CD8-positive, alpha-beta memory T cell (primary cell): ENCODE data around the gene FSD2. TPM values are rescaled to one million over a fixed set of nuclear protein-coding genes. Genes with fewer than 3 reads are reported as not detected.

ENCODE experiments used
- CTCF ChIA-PET: fragments of 350-600 bp; sonication (Branson Sonifier 250); formaldehyde crosslinking; loops from one replicate; lab custom pipeline; 2021; ENCODE audit warnings: antibody characterized with exemption; lab: Charles Lee
- POLR2A ChIA-PET: fragments of 350-600 bp; sonication (Branson Sonifier 250); formaldehyde crosslinking; loops from one replicate; lab custom pipeline; 2021; ENCODE audit warnings: antibody characterized with exemption; lab: Charles Lee
- DNase-seq, 5 donors: peaks; one replicate each; pipeline versions ENCODE4 v3.0.0 to v3.0.0-alpha.2; 2020 to 2022; ENCODE audit warnings: mixed read lengths in 1 of 5
- H3K27ac ChIP-seq: one replicate; pipeline ENCODE4 v1.7.0; 2013; ENCODE audit warnings: low read depth, mild to moderate bottlenecking, low read length, moderate library complexity
- H3K27me3 ChIP-seq: 2 replicates; pipeline ENCODE4 v1.7.0; 2013; ENCODE audit warnings: low read length, mild to moderate bottlenecking; ENCODE audit not compliant: insufficient read depth, poor library complexity, severe bottlenecking
- H3K36me3 ChIP-seq: 2 replicates; pipeline ENCODE4 v1.7.0; 2013; ENCODE audit warnings: mild to moderate bottlenecking, low read length, moderate library complexity; ENCODE audit not compliant: insufficient read depth
- H3K4me1 ChIP-seq: 2 replicates; pipeline ENCODE4 v1.7.0; 2013; ENCODE audit warnings: mild to moderate bottlenecking, low read length, moderate library complexity; ENCODE audit not compliant: insufficient read depth
- H3K4me3 ChIP-seq: 2 replicates; pipeline ENCODE4 v1.7.0; 2013; ENCODE audit warnings: mild to moderate bottlenecking, low read length
- H3K9me3 ChIP-seq: 2 replicates; pipeline ENCODE4 v1.7.0; 2013; ENCODE audit warnings: mild to moderate bottlenecking, low read length
- H3K27ac Mint-ChIP-seq, 8 donors: one replicate each; pipeline ENCODE4 v1.8.0; 2020 to 2021; ENCODE audit warnings: mixed read lengths in 8 of 8, mild to moderate bottlenecking in 6 of 8, inconsistent platforms in 3 of 8, moderate library complexity in 3 of 8
- H3K27me3 Mint-ChIP-seq, 2 donors: one replicate each; pipeline ENCODE4 v1.8.0; 2020 to 2021; ENCODE audit warnings: mixed read lengths in 2 of 2, mild to moderate bottlenecking in 1 of 2, moderate library complexity in 1 of 2
- H3K36me3 Mint-ChIP-seq, 3 donors: one replicate each; pipeline ENCODE4 v1.8.0; 2020 to 2021; ENCODE audit warnings: mixed read lengths in 3 of 3, inconsistent platforms in 1 of 3, mild to moderate bottlenecking in 1 of 3
- H3K4me1 Mint-ChIP-seq, 3 donors: one replicate each; pipeline ENCODE4 v1.8.0; 2020 to 2021; ENCODE audit warnings: mixed read lengths in 3 of 3, inconsistent platforms in 1 of 3, mild to moderate bottlenecking in 1 of 3
- H3K4me3 Mint-ChIP-seq, 7 donors: one replicate each; pipeline ENCODE4 v1.8.0; 2020 to 2021; ENCODE audit warnings: mixed read lengths in 7 of 7, mild to moderate bottlenecking in 6 of 7, moderate library complexity in 4 of 7, inconsistent platforms in 2 of 7
- H3K9me3 Mint-ChIP-seq, 5 donors: one replicate each; pipeline ENCODE4 v1.8.0; 2020 to 2022; ENCODE audit warnings: mixed read lengths in 5 of 5, mild to moderate bottlenecking in 3 of 5, moderate library complexity in 2 of 5, inconsistent platforms in 1 of 5
- polyA plus RNA-seq: library from polyadenylated mRNA; unstranded; fragments of 300-500 nt; fragmentation: Illumina TruSeq; gene quantifications from one replicate; pipeline ENCODE4 v1.2.3, GENCODE V29; 2021
- total RNA-seq, 2 experiments: library from RNA; stranded (reverse); gene quantifications; one replicate each; pipeline ENCODE4 v1.2.3, GENCODE V29; 2021

FSD2 gene
- total and polyA plus RNA-seq, 3 experiments from 2014 or later, result 0.16 TPM; not detected in 2

GRCh38 chr15:82764117-82764490 is 41.8 kb downstream of the FSD2 start:
- H3K4me1 ChIP-seq, result no peaks in the 10 kb centered on the region
- H3K36me3 Mint-ChIP-seq, result peaks cover 10 to 44% (median 25%) of the 10 kb centered on the region in 3 donors
- H3K4me3 Mint-ChIP-seq, result no peak overlapping the region
- H3K27ac Mint-ChIP-seq, result no peak overlapping the region
- no peak for DNase-seq
- ChIA-PET CTCF (no interaction called here), POLR2A (no interaction called here)
- no peak overlapping the region for H3K4me3 ChIP-seq
- no peak overlapping the region for H3K27ac ChIP-seq
- H3K36me3 ChIP-seq, result peaks cover 8% of the 10 kb centered on the region
- no peaks in the 10 kb centered on the region for H3K9me3 ChIP-seq
- H3K4me1 Mint-ChIP-seq, result peaks cover 0 to 10% (median 3%) of the 10 kb centered on the region in 3 donors
- H3K27me3 Mint-ChIP-seq, result no peaks in the 10 kb centered on the region
- H3K27me3 ChIP-seq, result no peaks in the 10 kb centered on the region
- H3K9me3 Mint-ChIP-seq, result no peaks in the 10 kb centered on the region

GRCh38 chr15:82763361-82764116 is 42.3 kb downstream of the FSD2 start:
- DNase-seq, result no peak
- H3K27me3 Mint-ChIP-seq, result no peaks in the 10 kb centered on the region
- H3K4me1 ChIP-seq, result no peaks in the 10 kb centered on the region
- peak overlapping the region in 2 of 8 donors; percentile 4 to 47 for H3K27ac Mint-ChIP-seq
- peaks cover 10 to 49% (median 25%) of the 10 kb centered on the region in 3 donors for H3K36me3 Mint-ChIP-seq
- peaks cover 13% of the 10 kb centered on the region for H3K36me3 ChIP-seq
- H3K4me3 Mint-ChIP-seq, result no peak overlapping the region
- CTCF ChIA-PET, result no interaction called here
- H3K4me1 Mint-ChIP-seq, result peaks cover 0 to 10% (median 3%) of the 10 kb centered on the region in 3 donors
- no peaks in the 10 kb centered on the region for H3K27me3 ChIP-seq
- H3K4me3 ChIP-seq, result no peak overlapping the region
- H3K27ac ChIP-seq, result no peak overlapping the region
- H3K9me3 Mint-ChIP-seq, result no peaks in the 10 kb centered on the region
- POLR2A ChIA-PET, result no interaction called here
- no peaks in the 10 kb centered on the region for H3K9me3 ChIP-seq

- peak overlapping the region; percentile 74 for H3K27ac ChIP-seq
- no peaks in the 10 kb centered on the region for H3K9me3 Mint-ChIP-seq
- peak overlapping the region; percentile 69 for H3K4me3 ChIP-seq
- H3K27ac Mint-ChIP-seq, result peak overlapping the region; percentile 24 to 98 (median 96)
- peaks cover 6 to 51% (median 22%) of the 10 kb centered on the region in 3 donors for H3K36me3 Mint-ChIP-seq
- POLR2A ChIA-PET, result interaction anchor here (1.6 kb wide), 1 partner anchor 211 kb away, joined by 9 read pairs; the partner anchor contains the start of gene RPS17
- no peaks in the 10 kb centered on the region for H3K27me3 ChIP-seq
- H3K9me3 ChIP-seq, result no peaks in the 10 kb centered on the region
- peaks cover 15% of the 10 kb centered on the region for H3K4me1 ChIP-seq
- peak overlapping the region; percentile 96 to 100 (median 99) for H3K4me3 Mint-ChIP-seq
- H3K36me3 ChIP-seq, result peaks cover 12% of the 10 kb centered on the region
- CTCF ChIA-PET, result no interaction called here
- no peak for DNase-seq
- peaks cover 41 to 63% (median 61%) of the 10 kb centered on the region in 3 donors for H3K4me1 Mint-ChIP-seq
- no peaks in the 10 kb centered on the region for H3K27me3 Mint-ChIP-seq
Observed at GRCh38 chr15:82751308-82751707, 54.6 kb downstream of the FSD2 start.

- Mint-ChIP-seq H3K9me3 (no peaks in the 10 kb centered on the region), H3K27ac (peak overlapping the region; percentile 82 to 98 (median 97)), H3K4me3 (peak overlapping the region; percentile 96 to 100 (median 99)), H3K4me1 (peaks cover 36 to 58% (median 56%) of the 10 kb centered on the region in 3 donors), H3K36me3 (peaks cover under 1 to 45% (median 17%) of the 10 kb centered on the region in 3 donors), H3K27me3 (no peaks in the 10 kb centered on the region)
- POLR2A ChIA-PET, result interaction anchor here (1.0 to 1.6 kb wide), 3 partner anchors 58 to 211 kb away, joined by 4 to 9 read pairs (median 6); partner anchors contain the start of genes RPS17 and WHAMM
- DNase-seq, result no peak
- CTCF ChIA-PET, result interaction anchor here (1.0 to 1.6 kb wide), 3 partner anchors 9 to 249 kb away, joined by 3 to 4 read pairs (median 3); partner anchors contain the start of gene AP3B2
- peaks cover 15% of the 10 kb centered on the region for H3K4me1 ChIP-seq
- peak overlapping the region; percentile 69 for H3K4me3 ChIP-seq
- H3K27ac ChIP-seq, result peak overlapping the region; percentile 74
- peaks cover 12% of the 10 kb centered on the region for H3K36me3 ChIP-seq
- H3K27me3 ChIP-seq, result no peaks in the 10 kb centered on the region
- H3K9me3 ChIP-seq, result no peaks in the 10 kb centered on the region
Observed at GRCh38 chr15:82750831-82751180, 55.1 kb downstream of the FSD2 start.

GRCh38 chr15:82749951-82750830 is 55.7 kb downstream of the FSD2 start:
- H3K27ac ChIP-seq, result peak overlapping the region; percentile 74
- no peaks in the 10 kb centered on the region for H3K27me3 ChIP-seq
- Mint-ChIP-seq H3K4me1 (peaks cover 33 to 56% (median 52%) of the 10 kb centered on the region in 3 donors), H3K9me3 (no peaks in the 10 kb centered on the region), H3K27me3 (no peaks in the 10 kb centered on the region), H3K27ac (peak overlapping the region; percentile 82 to 98 (median 97)), H3K36me3 (peaks cover 0 to 39% (median 14%) of the 10 kb centered on the region in 3 donors), H3K4me3 (peak overlapping the region; percentile 96 to 100 (median 99))
- H3K36me3 ChIP-seq, result peaks cover 9% of the 10 kb centered on the region
- ChIA-PET CTCF (interaction anchor here (1.0 to 1.8 kb wide), 5 partner anchors 9 to 250 kb away, joined by 3 to 7 read pairs (median 3); partner anchors contain the start of genes AP3B2 and RPS17), POLR2A (interaction anchor here (1.0 to 1.6 kb wide), 4 partner anchors 59 to 210 kb away, joined by 4 to 9 read pairs (median 8); partner anchors contain the start of genes RPS17 and WHAMM)
- peak overlapping the region; percentile 69 for H3K4me3 ChIP-seq
- H3K9me3 ChIP-seq, result no peaks in the 10 kb centered on the region
- peak; percentile 72 to 84 (median 76) for DNase-seq
- H3K4me1 ChIP-seq, result peaks cover 15% of the 10 kb centered on the region

GRCh38 chr15:82748315-82748714 is 57.6 kb downstream of the FSD2 start:
- peak overlapping the region in 3 of 7 donors; percentile 12 to 56 (median 33) for H3K4me3 Mint-ChIP-seq
- no peak overlapping the region for H3K27ac ChIP-seq
- DNase-seq, result no peak
- no peaks in the 10 kb centered on the region for H3K27me3 ChIP-seq
- H3K27ac Mint-ChIP-seq, result no peak overlapping the region
- POLR2A ChIA-PET, result no interaction called here
- H3K36me3 ChIP-seq, result no peaks in the 10 kb centered on the region
- H3K4me1 ChIP-seq, result peaks cover 15% of the 10 kb centered on the region
- peaks cover 27 to 41% (median 40%) of the 10 kb centered on the region in 3 donors for H3K4me1 Mint-ChIP-seq
- H3K4me3 ChIP-seq, result no peak overlapping the region
- H3K27me3 Mint-ChIP-seq, result no peaks in the 10 kb centered on the region
- CTCF ChIA-PET, result interaction anchor here (1.8 kb wide), 1 partner anchor 18 kb away, joined by 3 read pairs; no protein-coding TSS in a partner anchor
- no peaks in the 10 kb centered on the region for H3K9me3 Mint-ChIP-seq
- H3K36me3 Mint-ChIP-seq, result peaks cover 0 to 25% (median 6%) of the 10 kb centered on the region in 3 donors
- H3K9me3 ChIP-seq, result no peaks in the 10 kb centered on the region

GRCh38 chr15:82743810-82744209 is 62.1 kb downstream of the FSD2 start:
- Histone ChIP-seq H3K4me3 (no peak overlapping the region), H3K36me3 (no peaks in the 10 kb centered on the region), H3K9me3 (no peaks in the 10 kb centered on the region), H3K27ac (no peak overlapping the region), H3K27me3 (no peaks in the 10 kb centered on the region), H3K4me1 (no peaks in the 10 kb centered on the region)
- H3K27me3 Mint-ChIP-seq, result no peaks in the 10 kb centered on the region
- no peak for DNase-seq
- POLR2A ChIA-PET, result no interaction called here
- peaks cover 0 to 7% (median 0%) of the 10 kb centered on the region in 3 donors for H3K36me3 Mint-ChIP-seq
- H3K4me3 Mint-ChIP-seq, result no peak overlapping the region
- CTCF ChIA-PET, result no interaction called here
- no peak overlapping the region for H3K27ac Mint-ChIP-seq
- peaks cover 3 to 4% (median 3%) of the 10 kb centered on the region in 3 donors for H3K4me1 Mint-ChIP-seq
- no peaks in the 10 kb centered on the region for H3K9me3 Mint-ChIP-seq
